ENCODE data around the gene SEPHS2. TPM values are rescaled to one million over a fixed set of nuclear protein-coding genes. Genes with fewer than 3 reads are reported as not detected.
"Not testable (repeated sequence)": the region's sequence is repeated elsewhere in the genome, so short reads cannot be mapped to it uniquely, and the experiment has no call there.

SEPHS2 gene
- total RNA-seq, 1 donor from 2014 or later, result 9.0 TPM

GRCh38 chr16:30457743-30458560 is 12.3 kb upstream of the SEPHS2 start:
- no peak for DNase-seq (ENCODE audit: low spot score)
- H3K4me1 ChIP-seq, result no peaks in the 10 kb centered on the region
- Mint-ChIP-seq H3K4me1 (no peaks in the 10 kb centered on the region), H3K27ac (no peak overlapping the region), H3K4me3 (no peak overlapping the region), H3K36me3 (no peaks in the 10 kb centered on the region), H3K9me3 (no peaks in the 10 kb centered on the region), H3K27me3 (ENCODE audit: insufficient read depth, low read depth) (peaks cover 6% of the 10 kb centered on the region)
- H3K79me2 ChIP-seq (ENCODE audit: low read depth), result no peaks in the 10 kb centered on the region
- H4K20me1 ChIP-seq (ENCODE audit: low read depth), result no peaks in the 10 kb centered on the region
- no peak overlapping the region for H3K9ac ChIP-seq
- no peak for TF ChIP-seq CTCF (IDR thresholded peaks at IDR 0.05)
- no peak for TF ChIP-seq EZH2phosphoT487 (IDR thresholded peaks at IDR 0.05)
- TF ChIP-seq EZH2 (IDR thresholded peaks at IDR 0.05), result no peak
- H3F3A ChIP-seq (ENCODE audit: low read depth), result no peaks in the 10 kb centered on the region
- H3K36me3 ChIP-seq, result no peaks in the 10 kb centered on the region
- no peak overlapping the region for H3K4me3 ChIP-seq
- no peak overlapping the region for H3K4me2 ChIP-seq
- no peaks in the 10 kb centered on the region for H3K9me3 ChIP-seq (ENCODE audit: low read depth)
- H2AFZ ChIP-seq (replicated peaks), result no peak overlapping the region
- no peak overlapping the region for H3K27ac ChIP-seq
- H3K27me3 ChIP-seq, result no peaks in the 10 kb centered on the region

GRCh38 chr16:30457256-30457655 is 11.6 kb upstream of the SEPHS2 start:
- H3K4me1 ChIP-seq, result no peaks in the 10 kb centered on the region
- Mint-ChIP-seq H3K9me3 (no peaks in the 10 kb centered on the region), H3K27me3 (ENCODE audit: insufficient read depth, low read depth) (peaks cover 6% of the 10 kb centered on the region), H3K4me3 (no peak overlapping the region), H3K27ac (no peak overlapping the region), H3K4me1 (peaks cover 6% of the 10 kb centered on the region), H3K36me3 (no peaks in the 10 kb centered on the region)
- no peak for TF ChIP-seq CTCF (IDR thresholded peaks at IDR 0.05)
- no peak for TF ChIP-seq EZH2phosphoT487 (IDR thresholded peaks at IDR 0.05)
- no peak for TF ChIP-seq EZH2 (IDR thresholded peaks at IDR 0.05)
- H4K20me1 ChIP-seq (ENCODE audit: low read depth), result no peaks in the 10 kb centered on the region
- no peak overlapping the region for H3K4me3 ChIP-seq
- no peaks in the 10 kb centered on the region for H3K9me3 ChIP-seq (ENCODE audit: low read depth)
- DNase-seq (ENCODE audit: low spot score), result no peak
- no peaks in the 10 kb centered on the region for H3F3A ChIP-seq (ENCODE audit: low read depth)
- H3K79me2 ChIP-seq (ENCODE audit: low read depth), result no peaks in the 10 kb centered on the region
- no peak overlapping the region for H3K9ac ChIP-seq
- H2AFZ ChIP-seq (replicated peaks), result no peak overlapping the region
- H3K27me3 ChIP-seq, result no peaks in the 10 kb centered on the region
- no peak overlapping the region for H3K27ac ChIP-seq
- H3K4me2 ChIP-seq, result no peak overlapping the region
- no peaks in the 10 kb centered on the region for H3K36me3 ChIP-seq

GRCh38 chr16:30456302-30456701 is 10.6 kb upstream of the SEPHS2 start:
- Histone ChIP-seq H3K36me3 (no peaks in the 10 kb centered on the region), H3K79me2 (ENCODE audit: low read depth) (no peaks in the 10 kb centered on the region), H3F3A (ENCODE audit: low read depth) (no peaks in the 10 kb centered on the region), H3K27ac (no peak overlapping the region), H4K20me1 (ENCODE audit: low read depth) (no peaks in the 10 kb centered on the region), H3K4me1 (no peaks in the 10 kb centered on the region), H3K9me3 (ENCODE audit: low read depth) (no peaks in the 10 kb centered on the region), H3K4me2 (no peak overlapping the region), H2AFZ (replicated peaks) (no peak overlapping the region), H3K4me3 (no peak overlapping the region), H3K9ac (no peak overlapping the region), H3K27me3 (no peaks in the 10 kb centered on the region)
- peaks cover 6% of the 10 kb centered on the region for H3K4me1 Mint-ChIP-seq
- TF ChIP-seq EZH2phosphoT487 (IDR thresholded peaks at IDR 0.05) (no peak), EZH2 (IDR thresholded peaks at IDR 0.05) (no peak), CTCF (IDR thresholded peaks at IDR 0.05) (no peak)
- no peaks in the 10 kb centered on the region for H3K36me3 Mint-ChIP-seq
- no peak overlapping the region for H3K27ac Mint-ChIP-seq
- no peak for DNase-seq (ENCODE audit: low spot score)
- H3K27me3 Mint-ChIP-seq (ENCODE audit: insufficient read depth, low read depth), result peaks cover 6% of the 10 kb centered on the region
- no peak overlapping the region for H3K4me3 Mint-ChIP-seq
- H3K9me3 Mint-ChIP-seq, result no peaks in the 10 kb centered on the region

GRCh38 chr16:30452709-30453580 is 7.3 kb upstream of the SEPHS2 start:
- not testable (repeated sequence) for H3K9me3 Mint-ChIP-seq; H3K27ac Mint-ChIP-seq; H3K4me1 ChIP-seq; H4K20me1 ChIP-seq (ENCODE audit: low read depth); H3K36me3 ChIP-seq; DNase-seq (ENCODE audit: low spot score); H3K4me3 Mint-ChIP-seq; H3K27me3 Mint-ChIP-seq (ENCODE audit: insufficient read depth, low read depth); H3K4me1 Mint-ChIP-seq; H3K27ac ChIP-seq; H3K4me3 ChIP-seq; H2AFZ ChIP-seq (replicated peaks); H3K9me3 ChIP-seq (ENCODE audit: low read depth); H3K9ac ChIP-seq; H3F3A ChIP-seq (ENCODE audit: low read depth); H3K4me2 ChIP-seq; H3K36me3 Mint-ChIP-seq; H3K27me3 ChIP-seq; H3K79me2 ChIP-seq (ENCODE audit: low read depth)
